ENCODE measurements around the gene TNFRSF4. TPM values are rescaled to one million over a fixed set of nuclear protein-coding genes. Genes with fewer than 3 reads are reported as not detected.
A peak's percentile ranks its signal among the peaks of the same experiment; 100 is the strongest.

The TNFRSF4 gene
- total and polyA plus RNA-seq, 9 of the 15 experiments (the other 6 are each of a cell fraction or from before 2014, with no cell fraction given) = 0.07 to 0.44 (median 0.19) TPM; not detected in 5

GRCh38 chr1:1231400-1232207 lies 17.7 kb upstream of the TNFRSF4 start, which contains the start of gene SDF4 (continued):
- TF ChIP-seq CTCFL (IDR thresholded peaks at IDR 0.05; ENCODE audit: borderline replicate concordance, insufficient read depth, low read depth, low read length, poor library complexity, severe bottlenecking) (no peak), SMARCE1 (IDR thresholded peaks at IDR 0.05) (no peak), CHCHD3 (CRISPR knock-in tag; IDR thresholded peaks at IDR 0.05) (no peak), RBM14 (IDR thresholded peaks at IDR 0.05; ENCODE audit: borderline replicate concordance, insufficient read depth, low read depth, low read length) (0 out of 2 replicates have a peak, but pooled peaks have one; percentile 83), MAFF (IDR thresholded peaks at IDR 0.05; ENCODE audit: low read length) (no peak), ATF6 (CRISPR knock-in tag; IDR thresholded peaks at IDR 0.05) (peak; percentile 56; the same call in 1 of the 2 replicates), SIX5 (IDR thresholded peaks at IDR 0.05; ENCODE audit: borderline replicate concordance in 1 of 2, insufficient read depth in 1 of 2, low read depth in 1 of 2, low read length in 2 of 2) (peak; percentile 62 to 71; a peak in 2 of 4 replicates), EP300 (IDR thresholded peaks at IDR 0.05; ENCODE audit: low read length) (no peak), PRPF4 (IDR thresholded peaks at IDR 0.05; ENCODE audit: insufficient read depth, low read depth, low read length, poor library complexity, severe bottlenecking) (no peak), ZNF282 (CRISPR knock-in tag; IDR thresholded peaks at IDR 0.05) (no peak), L3MBTL2 (IDR thresholded peaks at IDR 0.05) (peak; percentile 81), ZSCAN32 (CRISPR knock-in tag; IDR thresholded peaks at IDR 0.05) (no peak), KDM4B (IDR thresholded peaks at IDR 0.05; ENCODE audit: borderline replicate concordance in 2 of 2, low read depth in 1 of 2) (peak in 1 of 2 experiments; percentile 74; a peak in 1 of 4 replicates), SMAD2 (IDR thresholded peaks at IDR 0.05; ENCODE audit: low read depth, low read length) (no peak), ZNF184 (CRISPR knock-in tag; IDR thresholded peaks at IDR 0.05) (no peak), PTRF (tag; IDR thresholded peaks at IDR 0.05) (no peak), NONO (IDR thresholded peaks at IDR 0.05; ENCODE audit: low read depth in 2 of 2, low read length in 1 of 2) (peak; percentile 88 to 96; a peak in 3 of 4 replicates), PHB (CRISPR knock-in tag; IDR thresholded peaks at IDR 0.05) (0 out of 2 replicates have a peak, but pooled peaks have one; percentile 62), ZBTB11 (CRISPR knock-in tag; IDR thresholded peaks at IDR 0.05) (peak in 2 of 3 experiments; percentile 1 to 76; a peak in 3 of 6 replicates)

Measured in K562 (cell line).